ENCODE results near the gene ADARB2. TPM values are rescaled to one million over a fixed set of nuclear protein-coding genes. Genes with fewer than 3 reads are reported as not detected.

ADARB2 gene
- total RNA-seq, 4 donors from 2014 or later, result 0.32 to 1.6 (median 0.80) TPM

DNA sequence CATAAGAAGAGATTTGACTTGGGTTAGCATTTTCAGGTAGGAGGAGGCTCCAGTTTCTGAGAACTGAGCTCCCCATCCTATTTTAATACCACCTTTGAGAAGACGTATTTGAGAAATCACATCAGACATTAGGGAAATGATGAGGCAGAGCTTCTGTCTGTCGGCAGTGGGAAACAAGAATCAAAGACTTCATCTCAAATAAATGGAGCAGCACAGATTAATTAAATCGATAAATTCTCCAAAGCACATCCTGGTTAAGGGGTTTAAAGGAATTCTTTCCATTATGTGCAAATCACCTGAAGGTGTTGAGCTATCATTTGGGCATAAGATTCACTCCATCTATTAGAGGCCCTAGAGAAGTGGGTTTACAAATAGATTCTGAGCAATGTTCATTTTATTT lies 7.6 kb downstream of the ADARB2 start:
- Histone ChIP-seq H3K4me1 (no peaks in the 10 kb centered on the region), H3K27me3 (peaks cover 33% of the 10 kb centered on the region), H3K27ac (no peak overlapping the region), H3K4me3 (no peak overlapping the region), H3K9me3 (no peaks in the 10 kb centered on the region), H3K36me3 (no peaks in the 10 kb centered on the region)
- DNase-seq (ENCODE audit: low spot score in 2 of 2), result no peak
- 88% methylated on average over 3 of the region's 3 CpGs for WGBS
- TF ChIP-seq POLR2AphosphoS5 (IDR thresholded peaks at IDR 0.05), result no peak
- TF ChIP-seq EP300 (IDR thresholded peaks at IDR 0.05), result no peak

DNA sequence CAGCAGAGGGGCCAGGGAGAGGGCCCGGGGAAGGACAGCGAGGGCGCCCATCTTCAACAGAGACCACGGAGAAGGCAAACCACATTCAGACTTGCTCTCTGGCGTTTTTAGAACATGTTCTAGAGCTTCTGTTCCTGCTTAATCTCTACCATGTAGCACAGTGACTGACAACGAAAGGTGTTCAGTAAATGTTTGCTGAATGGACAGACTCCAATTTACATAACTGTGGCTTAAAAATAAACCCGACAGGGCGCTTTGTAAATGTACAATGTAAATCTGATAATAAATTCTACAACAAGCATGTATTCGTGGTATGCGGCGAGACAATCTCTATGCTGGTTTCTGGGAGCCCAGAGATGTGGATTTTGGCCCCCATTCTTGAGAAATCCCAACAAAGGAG lies 10.5 kb downstream of the ADARB2 start:
- no peak for TF ChIP-seq EP300 (IDR thresholded peaks at IDR 0.05)
- TF ChIP-seq POLR2AphosphoS5 (IDR thresholded peaks at IDR 0.05), result no peak
- TF ChIP-seq, protein P1, sequence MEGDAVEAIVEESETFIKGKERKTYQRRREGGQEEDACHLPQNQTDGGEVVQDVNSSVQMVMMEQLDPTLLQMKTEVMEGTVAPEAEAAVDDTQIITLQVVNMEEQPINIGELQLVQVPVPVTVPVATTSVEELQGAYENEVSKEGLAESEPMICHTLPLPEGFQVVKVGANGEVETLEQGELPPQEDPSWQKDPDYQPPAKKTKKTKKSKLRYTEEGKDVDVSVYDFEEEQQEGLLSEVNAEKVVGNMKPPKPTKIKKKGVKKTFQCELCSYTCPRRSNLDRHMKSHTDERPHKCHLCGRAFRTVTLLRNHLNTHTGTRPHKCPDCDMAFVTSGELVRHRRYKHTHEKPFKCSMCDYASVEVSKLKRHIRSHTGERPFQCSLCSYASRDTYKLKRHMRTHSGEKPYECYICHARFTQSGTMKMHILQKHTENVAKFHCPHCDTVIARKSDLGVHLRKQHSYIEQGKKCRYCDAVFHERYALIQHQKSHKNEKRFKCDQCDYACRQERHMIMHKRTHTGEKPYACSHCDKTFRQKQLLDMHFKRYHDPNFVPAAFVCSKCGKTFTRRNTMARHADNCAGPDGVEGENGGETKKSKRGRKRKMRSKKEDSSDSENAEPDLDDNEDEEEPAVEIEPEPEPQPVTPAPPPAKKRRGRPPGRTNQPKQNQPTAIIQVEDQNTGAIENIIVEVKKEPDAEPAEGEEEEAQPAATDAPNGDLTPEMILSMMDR (IDR thresholded peaks at IDR 0.05), result no peak
- TF ChIP-seq POLR2A (IDR thresholded peaks at IDR 0.05), result no peak
- DNase-seq (ENCODE audit: low spot score in 2 of 2), result no peak
- Histone ChIP-seq H3K27ac (no peak overlapping the region), H3K27me3 (peaks cover 16% of the 10 kb centered on the region), H3K4me1 (no peaks in the 10 kb centered on the region), H3K4me3 (no peak overlapping the region), H3K36me3 (no peaks in the 10 kb centered on the region), H3K9me3 (no peaks in the 10 kb centered on the region)
- WGBS, result 85% methylated on average over 11 of the region's 11 CpGs

- Histone ChIP-seq H3K4me3 (no peak overlapping the region), H3K27me3 (peaks cover 12% of the 10 kb centered on the region), H3K27ac (no peak overlapping the region), H3K9me3 (no peaks in the 10 kb centered on the region), H3K36me3 (no peaks in the 10 kb centered on the region), H3K4me1 (no peaks in the 10 kb centered on the region)
- 54% methylated on average over 15 of the region's 15 CpGs for WGBS
- TF ChIP-seq, protein P1 (IDR thresholded peaks at IDR 0.05), result no peak
- TF ChIP-seq POLR2A (IDR thresholded peaks at IDR 0.05), result no peak
- no peak for TF ChIP-seq EP300 (IDR thresholded peaks at IDR 0.05)
- TF ChIP-seq POLR2AphosphoS5 (IDR thresholded peaks at IDR 0.05), result no peak
- DNase-seq (ENCODE audit: low spot score in 2 of 2), result no peak
These were observed 12.3 kb downstream of the ADARB2 start for GRCh38 chr10:1724921-1725488.

GRCh38 chr10:1716839-1717238 lies 20.5 kb downstream of the ADARB2 start:
- TF ChIP-seq, protein P1 (IDR thresholded peaks at IDR 0.05), result no peak
- no peak for TF ChIP-seq EP300 (IDR thresholded peaks at IDR 0.05)
- TF ChIP-seq POLR2AphosphoS5 (IDR thresholded peaks at IDR 0.05), result no peak
- TF ChIP-seq POLR2A (IDR thresholded peaks at IDR 0.05), result no peak
- 79% methylated on average over 4 of the region's 4 CpGs for WGBS
- H3K9me3 ChIP-seq, result no peaks in the 10 kb centered on the region
- no peak overlapping the region for H3K4me3 ChIP-seq
- H3K4me1 ChIP-seq, result no peaks in the 10 kb centered on the region
- no peaks in the 10 kb centered on the region for H3K36me3 ChIP-seq
- DNase-seq (ENCODE audit: low spot score in 2 of 2), result no peak
- H3K27me3 ChIP-seq, result peaks cover 25% of the 10 kb centered on the region
- H3K27ac ChIP-seq, result no peak overlapping the region

DNA sequence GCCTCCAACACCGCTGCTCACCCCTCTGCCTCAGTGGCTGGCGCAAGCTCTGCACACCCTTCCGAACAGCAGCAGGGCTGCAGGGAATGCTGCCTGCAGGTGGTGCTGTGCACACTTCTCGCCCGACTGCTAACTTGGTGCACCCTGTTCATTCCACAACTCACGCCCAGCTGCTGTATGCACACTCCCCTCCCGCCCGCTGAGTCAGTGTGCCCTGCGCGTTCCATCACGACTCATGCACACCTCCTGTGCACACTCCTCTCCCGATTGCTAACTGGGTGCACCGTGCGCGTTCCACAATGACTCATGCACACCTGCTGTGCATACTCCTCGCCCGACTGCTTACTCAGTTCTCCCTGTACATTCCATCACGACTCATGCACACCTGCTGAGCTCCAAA lies 21.5 kb downstream of the ADARB2 start:
- WGBS, result 52% methylated on average over 18 of the region's 18 CpGs
- Histone ChIP-seq H3K4me1 (no peaks in the 10 kb centered on the region), H3K9me3 (no peaks in the 10 kb centered on the region), H3K4me3 (no peak overlapping the region), H3K36me3 (no peaks in the 10 kb centered on the region), H3K27ac (no peak overlapping the region), H3K27me3 (peaks cover 25% of the 10 kb centered on the region)
- no peak for DNase-seq (ENCODE audit: low spot score in 2 of 2)
- TF ChIP-seq POLR2AphosphoS5 (IDR thresholded peaks at IDR 0.05) (no peak), EP300 (IDR thresholded peaks at IDR 0.05) (no peak), POLR2A (IDR thresholded peaks at IDR 0.05) (no peak)
- TF ChIP-seq, protein P1 (IDR thresholded peaks at IDR 0.05), result no peak

Measured in suprapubic skin (tissue), 4 donors.